ENCODE results near the gene PRG3. TPM values are rescaled to one million over a fixed set of nuclear protein-coding genes. Genes with fewer than 3 reads are reported as not detected.

Gene PRG3
- total RNA-seq, 1 donor from 2014 or later, result not detected

GRCh38 chr11:57391111-57391510 is 10.2 kb upstream of the PRG3 start:
- no peak for DNase-seq (ENCODE audit: low spot score in 2 of 2, unreplicated experiment in 2 of 2)
- Mint-ChIP-seq H3K4me1 (no peaks in the 10 kb centered on the region), H3K27ac (no peak overlapping the region), H3K36me3 (no peaks in the 10 kb centered on the region), H3K9me3 (no peaks in the 10 kb centered on the region), H3K4me3 (no peak overlapping the region), H3K27me3 (ENCODE audit: low read depth) (peaks cover 72% of the 10 kb centered on the region)
- TF ChIP-seq CTCF (IDR thresholded peaks at IDR 0.05; ENCODE audit: unreplicated experiment), result no peak

GRCh38 chr11:57390535-57390934 is 9.6 kb upstream of the PRG3 start, which contains the start of gene PRG2:
PRG2 (minus strand) TSS chr11:57390650; CDS start chr11:57389944, 706 bp downstream.
- Mint-ChIP-seq H3K9me3 (no peaks in the 10 kb centered on the region), H3K27ac (no peak within 1 kb of the TSS), H3K36me3 (no peaks in the 10 kb centered on the region), H3K4me1 (no peaks in the 10 kb centered on the region), H3K4me3 (no peak within 1 kb of the TSS), H3K27me3 (ENCODE audit: low read depth) (peaks cover 78% of the 10 kb centered on the region)
- DNase-seq (ENCODE audit: low spot score in 2 of 2, unreplicated experiment in 2 of 2), result no peak
- TF ChIP-seq CTCF (IDR thresholded peaks at IDR 0.05; ENCODE audit: unreplicated experiment), result no peak

GRCh38 chr11:57387289-57388030 is 6.5 kb upstream of the PRG3 start:
- peaks cover 75% of the 10 kb centered on the region for H3K27me3 Mint-ChIP-seq (ENCODE audit: low read depth)
- H3K4me3 Mint-ChIP-seq, result no peak overlapping the region
- TF ChIP-seq CTCF (IDR thresholded peaks at IDR 0.05; ENCODE audit: unreplicated experiment), result no peak
- DNase-seq (ENCODE audit: low spot score in 2 of 2, unreplicated experiment in 2 of 2), result no peak
- no peaks in the 10 kb centered on the region for H3K9me3 Mint-ChIP-seq
- no peaks in the 10 kb centered on the region for H3K36me3 Mint-ChIP-seq
- no peak overlapping the region for H3K27ac Mint-ChIP-seq
- H3K4me1 Mint-ChIP-seq, result no peaks in the 10 kb centered on the region

GRCh38 chr11:57386178-57386940 is 5.4 kb upstream of the PRG3 start:
- H3K27me3 Mint-ChIP-seq (ENCODE audit: low read depth), result peaks cover 76% of the 10 kb centered on the region
- TF ChIP-seq CTCF (IDR thresholded peaks at IDR 0.05; ENCODE audit: unreplicated experiment), result no peak
- DNase-seq (ENCODE audit: low spot score in 2 of 2, unreplicated experiment in 2 of 2), result no peak

GRCh38 chr11:57379732-57380131 is 1.2 kb downstream of the PRG3 start:
- TF ChIP-seq CTCF (IDR thresholded peaks at IDR 0.05; ENCODE audit: unreplicated experiment), result no peak
- Mint-ChIP-seq H3K4me1 (no peaks in the 10 kb centered on the region), H3K4me3 (no peak overlapping the region), H3K27ac (no peak overlapping the region), H3K9me3 (no peaks in the 10 kb centered on the region), H3K27me3 (ENCODE audit: low read depth) (peaks cover 47% of the 10 kb centered on the region), H3K36me3 (no peaks in the 10 kb centered on the region)
- DNase-seq (ENCODE audit: low spot score in 2 of 2, unreplicated experiment in 2 of 2), result peak in 1 of 2 experiments; percentile 63

More at GRCh38 chr11:57386178-57386940, 5.4 kb upstream of the PRG3 start:
- Mint-ChIP-seq H3K4me1 (no peaks in the 10 kb centered on the region), H3K9me3 (no peaks in the 10 kb centered on the region), H3K4me3 (no peak overlapping the region), H3K27ac (no peak overlapping the region), H3K36me3 (no peaks in the 10 kb centered on the region)
